Raji (cell line): ENCODE results near the gene RYR3.

Experiments
- POLR2A ChIP-seq: IDR thresholded peaks from 2 replicates; pipeline ENCODE4 v1.6.1; 2011; ENCODE audit warnings: low read depth, low read length, control low read depth; ENCODE audit not compliant: insufficient read depth

RYR3 gene

DNA sequence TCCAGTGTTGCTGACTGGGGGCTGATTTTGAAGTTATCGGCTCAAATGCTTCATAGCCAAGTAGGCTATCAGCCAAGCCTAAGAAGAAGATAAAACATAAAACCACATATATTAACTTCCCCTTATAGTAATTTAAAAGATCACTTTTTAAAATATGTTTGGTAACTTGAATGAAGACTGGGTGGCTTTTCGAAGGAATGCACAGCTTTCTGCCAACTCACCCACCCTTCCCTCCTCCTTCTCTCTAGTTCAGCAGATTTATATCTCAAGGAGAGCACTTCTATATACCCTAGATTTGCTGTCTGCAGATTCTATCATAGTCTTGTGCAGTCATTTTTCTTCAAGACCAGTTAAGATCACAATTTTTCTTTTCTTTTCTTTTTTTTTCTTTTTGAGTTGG lies 468.1 kb downstream of the RYR3 start:
- TF ChIP-seq POLR2A = no peak

DNA sequence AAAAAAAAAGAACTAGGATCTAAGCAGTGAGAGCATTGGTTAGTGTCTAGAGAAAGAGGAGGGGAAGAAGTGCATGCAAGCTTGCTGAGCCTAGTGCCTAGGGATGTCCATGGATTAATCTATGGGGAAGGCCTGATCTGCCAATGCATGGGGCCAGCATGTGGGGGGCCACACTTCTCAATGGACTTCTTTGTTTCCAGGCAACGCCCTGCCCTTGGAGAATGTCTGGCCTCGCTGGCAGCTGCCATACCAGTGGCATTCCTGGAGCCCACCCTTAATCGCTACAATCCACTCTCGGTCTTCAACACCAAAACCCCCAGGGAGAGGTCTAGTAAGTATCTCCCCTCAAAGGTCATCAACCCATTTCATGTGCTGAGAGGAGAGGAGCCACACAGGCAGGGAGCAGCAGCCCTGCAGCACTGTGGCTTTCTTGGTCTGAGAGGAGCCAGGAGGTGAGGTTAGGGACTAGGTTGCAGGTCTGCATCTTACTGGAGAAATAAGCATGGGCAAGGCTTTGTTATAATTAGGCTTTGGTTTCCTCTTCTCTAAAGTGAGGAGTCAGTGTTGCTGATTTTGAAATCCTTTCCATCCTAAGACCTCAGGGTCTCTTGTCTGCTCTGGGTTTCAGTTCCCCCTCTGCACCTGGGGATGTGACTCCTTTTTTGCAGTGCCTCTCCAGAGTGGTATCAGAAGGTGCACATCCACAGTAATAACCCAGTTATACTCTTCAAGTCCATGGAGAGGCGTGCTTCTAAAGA lies 469.4 kb downstream of the RYR3 start:
- no peak for TF ChIP-seq POLR2A

DNA sequence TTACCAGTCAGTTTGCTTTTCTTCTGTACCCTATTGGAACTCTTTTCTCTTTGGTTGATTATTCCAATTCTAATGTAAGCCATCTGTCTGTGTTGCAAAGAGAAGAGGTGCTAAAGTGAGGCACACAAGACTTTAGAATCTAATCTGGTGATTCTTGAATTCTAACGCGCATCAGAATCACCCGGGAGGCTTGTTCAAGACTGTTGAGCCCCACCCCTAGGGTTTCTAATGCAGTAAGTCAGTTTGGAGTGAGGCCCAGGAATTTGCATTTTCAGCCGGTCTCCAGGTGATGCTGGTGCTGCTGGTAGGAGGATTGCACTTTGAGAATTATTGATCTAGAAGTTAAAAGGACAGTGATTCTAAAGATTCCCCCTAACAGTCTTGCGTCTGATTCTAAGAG lies 472.2 kb downstream of the RYR3 start:
- no peak for TF ChIP-seq POLR2A

DNA sequence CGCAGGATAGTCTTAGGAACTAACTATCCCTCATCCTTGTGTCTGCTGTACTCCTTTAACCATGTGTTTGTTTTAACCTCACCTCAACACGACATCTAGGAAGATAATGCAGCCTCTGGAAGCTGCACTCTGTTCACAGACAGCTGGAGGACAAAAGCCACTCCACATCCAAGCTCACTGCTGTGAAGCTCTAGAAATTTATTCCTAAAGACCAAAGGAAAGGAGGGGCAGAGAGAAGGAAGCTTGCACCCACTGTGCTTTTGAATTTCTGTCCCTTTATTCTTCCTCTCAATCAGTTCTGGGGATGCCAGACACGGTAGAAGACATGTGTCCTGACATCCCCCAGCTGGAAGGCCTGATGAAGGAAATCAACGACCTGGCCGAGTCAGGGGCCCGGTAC lies 474.6 kb downstream of the RYR3 start:
- TF ChIP-seq POLR2A = no peak

DNA sequence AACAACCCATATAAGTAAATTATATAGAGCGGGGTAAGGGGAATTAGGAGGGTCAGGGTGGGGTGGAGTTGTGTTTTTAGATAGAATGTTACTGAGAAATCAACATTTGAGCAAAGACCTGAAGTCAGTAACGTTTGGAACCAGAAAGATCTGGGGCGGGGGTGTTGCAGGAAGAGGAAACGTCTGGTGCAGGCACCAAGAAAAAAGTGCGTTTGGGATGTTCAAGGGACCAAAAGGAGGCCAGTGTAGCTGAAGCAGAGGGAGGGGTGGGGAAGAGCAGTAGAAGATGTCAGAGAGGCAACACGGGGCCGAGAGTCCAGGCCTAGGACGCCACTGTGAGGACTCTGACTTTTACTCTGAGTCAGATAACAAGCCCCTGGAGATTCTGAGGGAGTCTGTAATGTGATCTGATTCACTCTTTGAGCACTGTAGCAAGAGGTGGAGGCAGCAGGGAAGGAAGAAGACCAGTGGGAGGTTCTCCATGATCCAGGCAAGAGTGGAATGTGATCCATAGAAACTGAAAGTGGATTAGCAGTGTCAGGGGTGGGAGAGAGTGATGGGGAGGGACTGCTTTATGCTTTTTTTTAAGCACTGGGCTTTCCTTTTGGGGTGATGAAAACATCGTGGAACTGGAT lies 478.3 kb downstream of the RYR3 start:
- TF ChIP-seq POLR2A = no peak

DNA sequence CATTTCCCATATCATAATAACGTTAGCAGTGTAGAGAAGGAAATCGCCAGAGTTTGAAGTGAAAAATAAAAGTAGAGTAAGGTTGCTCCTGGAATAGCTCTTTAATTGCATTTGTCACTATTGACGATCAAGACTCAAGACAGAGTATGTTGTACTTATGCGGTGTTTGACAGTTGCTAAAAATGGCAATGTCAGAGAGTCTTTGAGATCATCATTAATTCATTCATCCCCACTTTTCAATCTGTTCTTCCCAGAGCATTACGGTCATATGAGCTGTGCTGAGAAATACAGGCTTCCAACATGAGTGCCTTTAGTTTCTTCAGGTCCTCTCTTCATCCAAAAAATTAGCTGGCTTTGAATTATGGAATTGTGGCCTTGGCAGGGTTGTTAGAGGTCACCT lies 483.7 kb downstream of the RYR3 start:
- no peak for TF ChIP-seq POLR2A

DNA sequence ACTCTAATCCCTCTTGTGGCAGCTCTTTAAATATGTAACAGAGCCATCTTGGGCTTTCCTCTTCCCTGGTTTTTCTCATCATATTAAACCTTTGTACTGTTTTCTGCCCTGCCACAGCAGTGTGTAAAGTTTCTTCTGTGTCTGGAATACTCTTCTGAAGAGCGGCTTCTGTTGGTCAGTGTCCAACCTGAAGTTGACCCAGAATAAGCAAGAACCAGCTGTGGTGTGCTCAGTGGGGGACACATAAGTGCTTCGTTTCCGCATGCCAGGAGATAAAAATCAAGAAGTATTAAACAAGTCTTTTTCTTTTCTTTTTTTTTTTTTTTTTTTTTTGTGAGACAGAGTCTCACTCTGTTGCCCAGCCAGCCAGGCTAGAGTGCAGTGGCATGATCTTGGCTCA lies 484.3 kb downstream of the RYR3 start:
- no peak for TF ChIP-seq POLR2A

DNA sequence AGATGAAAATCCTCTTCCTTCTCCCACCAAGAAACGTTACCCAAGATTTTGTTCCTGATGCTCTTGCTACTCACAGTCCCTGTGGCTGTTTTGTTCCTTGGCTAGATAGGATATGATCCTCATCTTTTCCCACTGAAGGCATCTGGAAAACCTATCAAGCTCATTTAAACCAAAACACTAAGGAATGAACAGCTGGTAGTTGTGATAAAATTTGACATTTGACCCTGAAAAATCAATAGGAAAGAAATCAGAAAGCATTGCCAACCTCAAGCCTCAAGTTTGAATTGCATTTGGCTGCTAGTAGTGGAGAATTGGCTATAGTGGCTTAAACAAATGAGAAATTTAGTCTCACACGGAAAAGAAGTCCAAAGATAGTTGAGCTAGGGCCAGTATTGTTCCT lies 486.9 kb downstream of the RYR3 start:
- no peak for TF ChIP-seq POLR2A

DNA sequence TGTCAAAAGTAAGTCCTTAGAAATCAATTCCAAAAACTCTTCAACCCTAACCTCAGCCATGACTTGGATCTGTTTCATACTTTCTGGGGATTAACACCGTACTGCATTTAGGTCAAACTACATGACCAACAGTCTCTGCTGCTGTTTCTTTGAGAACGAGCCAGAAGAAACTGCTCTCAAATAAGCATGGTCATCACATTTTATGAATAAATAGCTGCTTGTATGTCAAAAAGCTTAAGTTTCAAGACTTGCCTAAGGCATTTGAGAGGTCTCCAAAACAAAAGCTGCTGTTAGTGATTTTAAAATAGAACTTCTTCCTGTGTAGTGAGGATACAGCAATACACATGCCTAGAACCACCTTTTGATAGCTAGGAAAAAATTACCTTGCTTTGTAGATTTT lies 491.2 kb downstream of the RYR3 start:
- TF ChIP-seq POLR2A = no peak

DNA sequence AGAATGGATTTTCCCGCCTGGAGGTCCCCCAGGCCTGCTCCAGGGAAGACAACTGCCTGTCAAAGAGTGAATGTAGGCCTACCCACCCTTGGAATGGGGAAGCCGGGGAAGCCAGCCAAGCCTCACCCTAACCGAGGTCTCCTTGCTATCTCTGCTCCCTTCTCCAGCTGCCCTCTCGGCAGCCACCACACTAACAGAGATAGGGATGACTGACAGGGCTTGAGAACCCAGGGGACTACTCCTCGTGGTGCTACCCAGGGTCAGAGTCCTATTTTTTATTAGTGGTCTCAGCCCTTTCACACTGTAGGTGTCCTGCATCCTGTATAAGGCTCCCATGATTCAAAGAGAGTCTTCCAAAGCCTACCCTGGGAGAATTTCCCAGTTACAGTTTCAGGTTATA lies 496.9 kb downstream of the RYR3 start:
- TF ChIP-seq POLR2A = no peak

DNA sequence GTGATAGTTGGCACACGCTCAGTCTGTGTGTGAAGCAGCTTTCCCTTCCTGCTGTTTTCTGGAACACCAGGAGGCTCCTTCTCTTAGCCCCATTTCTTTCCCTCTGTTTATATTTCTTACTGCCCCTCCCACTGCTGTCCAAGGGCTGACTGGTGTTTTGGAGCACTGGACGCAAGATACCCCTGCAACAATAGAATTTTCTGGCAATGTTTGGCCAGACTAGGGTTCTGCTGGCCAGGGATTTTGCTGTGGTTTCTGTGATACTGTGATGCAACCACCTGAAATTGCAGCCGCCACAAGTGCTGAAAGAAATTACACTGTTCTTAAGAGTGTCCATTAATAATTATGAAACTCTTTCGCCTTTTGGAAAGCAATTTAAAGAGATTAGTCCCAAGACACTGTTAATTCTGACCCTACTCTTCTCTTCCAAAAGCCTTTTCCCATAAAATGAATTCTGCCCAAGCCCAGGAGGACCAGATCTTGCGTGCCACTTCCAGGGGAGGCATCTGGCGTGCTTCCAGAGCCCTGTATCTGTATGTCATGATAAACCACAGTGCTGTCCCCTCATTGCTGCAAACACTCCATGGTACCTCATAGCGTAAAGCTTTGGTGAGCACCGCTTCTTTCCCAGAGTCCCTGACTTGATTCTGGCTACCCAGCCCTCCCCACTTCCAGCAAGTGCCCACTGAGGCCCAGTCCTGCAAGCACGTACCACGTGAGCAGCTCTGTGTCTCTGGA lies 498.1 kb downstream of the RYR3 start:
- no peak for TF ChIP-seq POLR2A

DNA sequence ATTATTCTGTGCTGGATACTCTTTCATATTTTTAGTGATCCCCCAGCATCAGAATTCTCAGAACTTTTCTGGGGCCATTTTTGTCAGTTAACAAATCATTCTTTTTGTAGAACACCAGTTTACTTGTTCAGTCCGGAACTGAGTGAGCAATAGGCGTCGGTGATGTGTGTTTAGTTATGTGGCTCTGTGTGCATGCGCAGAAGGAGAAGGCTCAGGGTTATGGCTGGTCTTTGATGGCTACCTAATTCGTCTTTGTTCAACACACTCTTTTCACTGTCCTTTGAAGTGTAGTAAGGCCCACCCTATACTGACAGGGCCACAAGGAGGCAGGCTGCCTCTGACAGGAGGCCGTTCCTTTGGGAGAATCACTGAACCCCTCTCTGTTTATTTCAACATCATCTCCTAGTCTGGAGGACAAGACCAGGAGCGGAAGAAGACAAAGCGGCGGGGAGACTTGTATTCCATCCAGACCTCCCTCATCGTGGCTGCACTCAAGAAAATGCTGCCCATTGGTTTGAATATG lies 499.4 kb downstream of the RYR3 start:
- no peak for TF ChIP-seq POLR2A

DNA sequence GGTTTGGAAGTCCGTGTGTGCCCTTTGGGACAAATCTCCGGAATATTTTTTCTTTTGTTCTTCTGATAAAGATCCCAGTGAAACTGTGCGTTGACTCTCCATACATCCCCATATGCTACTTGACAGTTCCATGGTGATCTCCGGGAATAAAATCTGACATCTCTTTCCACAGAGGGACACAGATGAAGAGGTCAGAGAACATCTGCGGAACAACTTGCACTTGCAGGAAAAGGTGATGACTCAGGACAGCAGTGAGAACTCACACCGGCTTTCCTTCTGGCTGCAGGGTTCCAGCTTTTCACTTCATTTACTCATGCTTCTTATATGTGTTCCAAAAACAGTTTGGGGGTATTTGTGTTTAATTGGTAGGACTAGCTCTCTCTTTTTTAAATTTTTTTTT lies 500.0 kb downstream of the RYR3 start:
- TF ChIP-seq POLR2A = no peak

DNA sequence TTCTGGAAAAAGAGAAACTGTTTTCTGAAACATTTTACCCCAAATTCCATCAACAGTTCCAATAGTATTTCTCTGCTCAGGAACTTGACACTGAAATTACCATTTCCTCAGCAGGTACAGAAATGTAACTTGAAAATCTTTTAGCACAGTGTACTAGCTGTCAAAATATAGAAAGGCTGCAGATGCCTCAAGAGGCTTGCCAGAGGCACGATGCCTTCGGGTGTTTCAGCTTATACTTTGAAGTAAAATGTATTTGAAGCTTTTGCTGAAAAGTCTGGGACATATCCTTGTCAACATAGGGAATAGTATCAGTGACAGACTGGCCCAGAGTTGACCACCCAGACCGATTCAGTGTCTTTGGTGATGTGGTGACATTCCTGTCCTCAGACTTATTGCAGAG lies 503.1 kb downstream of the RYR3 start:
- no peak for TF ChIP-seq POLR2A

DNA sequence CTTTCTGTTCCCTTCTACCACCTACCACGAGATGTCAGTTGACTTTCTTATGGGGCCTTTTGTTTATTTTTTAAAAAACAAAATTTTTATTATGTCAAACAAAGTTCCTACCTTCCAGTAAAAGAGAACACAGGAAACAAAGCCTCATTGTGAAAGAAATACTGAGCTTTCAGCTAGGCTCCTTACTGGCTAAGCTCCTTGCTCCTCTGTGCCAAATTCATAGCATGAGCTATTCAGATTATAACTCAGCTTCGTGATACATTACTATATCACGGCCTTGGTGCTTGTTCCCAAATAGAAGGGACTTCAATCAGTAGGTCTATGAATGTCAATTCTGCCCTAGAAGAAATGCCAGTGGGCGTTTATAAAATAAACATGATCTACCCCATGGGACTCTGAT lies 511.7 kb downstream of the RYR3 start:
- TF ChIP-seq POLR2A = no peak

DNA sequence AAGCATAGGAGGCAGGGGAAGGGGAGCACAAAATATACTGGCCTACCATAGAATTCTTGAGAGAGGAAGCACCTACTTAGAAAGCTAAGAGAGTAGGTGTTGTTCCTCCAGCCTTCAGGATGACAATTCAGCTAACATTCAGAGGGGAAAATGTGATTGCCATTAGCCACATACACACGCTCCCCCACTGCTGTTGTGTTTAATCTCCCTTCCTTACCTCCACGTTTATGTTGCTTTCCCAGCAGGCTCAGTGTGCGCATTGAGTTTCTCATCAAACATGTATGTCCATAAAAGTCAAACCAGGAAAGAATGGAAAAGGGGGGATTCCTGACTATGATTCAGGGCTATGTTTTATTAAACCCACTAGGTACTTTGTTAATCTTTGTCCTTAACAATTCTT lies 512.4 kb downstream of the RYR3 start:
- no peak for TF ChIP-seq POLR2A
